Esophagus squamous epithelium (tissue), 5 donors: ENCODE measurements around the gene KIF1A. TPM values are rescaled to one million over a fixed set of nuclear protein-coding genes. Genes with fewer than 3 reads are reported as not detected.
"Not testable (repeated sequence)": the region's sequence is repeated elsewhere in the genome, so short reads cannot be mapped to it uniquely, and the experiment has no call there.

Experiments
- DNase-seq: peaks from one replicate; lab custom pipeline; 2025; lab: John Stamatoyannopoulos, UW
- H3K27ac ChIP-seq, 4 donors: fragments of 200-600 bp; sonication (generic); one replicate each; pipeline ENCODE4 v1.5.1; 2016 to 2019; ENCODE audit warnings: mild to moderate bottlenecking in 1 of 4
- H3K27me3 ChIP-seq, 4 donors: fragments of 200-600 bp; sonication (generic); 1 replicate in 3 of 4; 2 replicates in 1 of 4; pipeline versions ENCODE4 v1.5.1 to v1.6.0; 2017 to 2021; ENCODE audit warnings: antibody characterized with exemption in 1 of 4
- H3K36me3 ChIP-seq, 3 donors: fragments of 200-600 bp; sonication (generic); one replicate each; pipeline ENCODE4 v1.5.1; 2016 to 2019
- H3K4me1 ChIP-seq, 3 donors: fragments of 200-600 bp; sonication (generic); one replicate each; pipeline ENCODE4 v1.5.1; 2017 to 2019
- H3K4me3 ChIP-seq, 4 donors: fragments of 200-600 bp; sonication (generic); 1 replicate in 3 of 4; 2 replicates in 1 of 4; pipeline ENCODE4 v1.5.1; 2016 to 2019; ENCODE audit warnings: mild to moderate bottlenecking in 2 of 4, moderate library complexity in 1 of 4
- H3K9me3 ChIP-seq, 3 donors: fragments of 200-600 bp; sonication (generic); one replicate each; pipeline ENCODE4 v1.5.1; 2016 to 2019
- CTCF ChIP-seq, 6 experiments: fragments of 450-650 bp in 4 of 6; fragments of 200-600 bp in 2 of 6; sonication (generic) in 2 of 6; IDR thresholded peaks; one replicate each; pipeline ENCODE4 v1.5.1; 2016 to 2019; ENCODE audit warnings: antibody characterized with exemption in 6 of 6, mild to moderate bottlenecking in 4 of 6, moderate library complexity in 4 of 6
- POLR2A ChIP-seq, 4 donors: fragments of 450-650 bp; IDR thresholded peaks; one replicate each; pipeline ENCODE4 v1.6.1; 2017; ENCODE audit warnings: antibody characterized with exemption in 4 of 4, mild to moderate bottlenecking in 4 of 4, moderate library complexity in 3 of 4
- WGBS, 2 donors: methylation state at CpG; one replicate each; pipeline ENCODE4 v1.1.5; 2018; 5-methylcytosine and 5-hydroxymethylcytosine counted together
- intact Hi-C: fragments of 100-400 bp; cut with DNase I; formaldehyde crosslinking; loops from one replicate; pipeline ENCODE4 v1.15.0; 2022
- total RNA-seq, 4 donors: library from RNA; depleted of rRNA; stranded (reverse); fragments of >200 nt; gene quantifications; one replicate each; pipeline ENCODE4 v1.1.0, GENCODE V29; 2016
- donor health status: DM: yes; HTN: yes; CAD: no.

The KIF1A gene
- total RNA-seq, 4 donors from 2014 or later: 0.15 TPM; not detected in 3

DNA sequence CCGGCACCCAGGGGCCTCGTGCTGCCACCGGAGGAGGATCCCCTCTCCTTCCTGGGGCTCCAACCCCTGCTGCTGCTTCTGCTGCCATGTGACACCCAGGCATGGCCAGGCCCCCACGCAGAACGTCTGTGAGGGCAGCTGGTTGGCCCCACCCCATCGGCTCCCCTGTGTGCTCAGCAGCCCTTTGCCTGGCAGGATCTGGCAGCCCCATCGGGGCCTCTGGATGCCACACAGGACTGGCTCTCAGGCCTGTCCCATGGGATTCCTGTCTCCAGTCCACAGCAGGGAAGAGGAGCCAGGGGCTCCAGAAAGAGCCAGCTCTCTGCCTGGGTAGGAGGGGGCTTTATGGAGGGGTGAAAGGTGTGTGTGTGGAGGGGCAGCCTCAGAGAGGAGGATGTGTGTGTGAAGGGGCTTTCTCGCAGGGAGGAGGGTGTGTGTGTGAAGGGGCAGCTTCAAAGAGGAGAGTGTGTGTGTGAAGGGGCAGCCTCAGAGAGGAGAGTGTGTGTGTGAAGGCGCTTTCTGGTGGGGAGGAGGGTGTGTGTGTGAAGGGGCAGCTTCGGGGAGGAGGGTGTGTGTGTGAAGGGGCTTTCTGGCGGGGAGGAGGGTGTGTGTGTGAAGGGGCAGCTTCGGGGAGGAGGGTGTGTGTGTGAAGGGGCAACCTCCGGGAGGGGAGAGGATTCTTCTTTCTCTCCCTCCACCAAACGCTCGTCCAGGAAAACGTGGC, 145.4 kb downstream of the KIF1A start:
- H3K4me3 ChIP-seq, H3K27ac ChIP-seq, H3K36me3 ChIP-seq, intact Hi-C loops, H3K4me1 ChIP-seq, H3K9me3 ChIP-seq, DNase-seq: not testable (repeated sequence)
- WGBS, 2 donors: 8 to 33% methylated on average over 2 to 8 of the region's 16 CpGs
- peaks cover 0 to 53% (median 0%) of the 10 kb centered on the region in 4 donors for H3K27me3 ChIP-seq

DNA sequence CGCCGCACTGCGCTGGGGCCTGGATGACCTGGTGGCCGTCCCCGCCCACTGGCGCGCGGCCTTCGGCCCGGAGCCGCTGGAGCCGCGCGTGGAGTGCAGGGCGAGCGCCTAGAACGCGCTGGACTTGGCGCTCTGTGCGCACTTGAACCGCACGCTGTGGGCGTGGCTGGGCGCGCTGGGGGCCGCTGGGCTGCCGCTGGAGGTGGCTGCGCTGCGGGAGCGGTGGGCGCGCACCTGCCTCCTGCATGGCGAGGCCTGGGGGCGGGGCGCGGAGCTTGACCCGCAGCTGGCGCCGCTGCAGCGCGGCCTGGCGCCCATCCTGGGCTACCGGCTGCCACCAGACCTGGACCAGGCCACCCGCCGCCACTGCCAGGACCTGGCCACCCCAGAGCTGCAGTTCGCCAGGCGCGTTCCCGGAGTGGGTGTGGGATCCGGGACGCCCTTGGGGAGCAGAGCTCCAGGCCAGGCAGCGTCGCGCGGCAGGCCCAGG, 147.3 kb downstream of the KIF1A start:
- Histone ChIP-seq H3K9me3 (no peaks in the 10 kb centered on the region), H3K27ac (no peak overlapping the region), H3K4me1 (peaks cover 0 to 5% (median 0%) of the 10 kb centered on the region in 3 donors), H3K36me3 (no peaks in the 10 kb centered on the region), H3K27me3 (peaks cover 0 to 53% (median 0%) of the 10 kb centered on the region in 4 donors), H3K4me3 (no peak overlapping the region)
- DNase-seq: no peak
- TF ChIP-seq CTCF (IDR thresholded peaks at IDR 0.05): no peak
- TF ChIP-seq POLR2A (IDR thresholded peaks at IDR 0.05): no peak
- intact Hi-C loops: no loop called here
- WGBS, 2 donors: no CpG with 5 or more reads among the region's 55 CpGs

- Histone ChIP-seq H3K27me3 (peaks cover 0 to 56% (median 0%) of the 10 kb centered on the region in 4 donors), H3K36me3 (no peaks in the 10 kb centered on the region), H3K4me3 (no peak overlapping the region), H3K4me1 (peaks cover 0 to 5% (median 0%) of the 10 kb centered on the region in 3 donors), H3K9me3 (no peaks in the 10 kb centered on the region), H3K27ac (no peak overlapping the region)
- DNase-seq: no peak
- intact Hi-C loops: no loop called here
- TF ChIP-seq CTCF (IDR thresholded peaks at IDR 0.05): no peak
- TF ChIP-seq POLR2A (IDR thresholded peaks at IDR 0.05): no peak
- WGBS, 2 donors: 72 to 74% methylated on average over 18 to 21 of the region's 46 CpGs
Observed at GRCh38 chr2:240672076-240672700, 147.8 kb downstream of the KIF1A start.

DNA sequence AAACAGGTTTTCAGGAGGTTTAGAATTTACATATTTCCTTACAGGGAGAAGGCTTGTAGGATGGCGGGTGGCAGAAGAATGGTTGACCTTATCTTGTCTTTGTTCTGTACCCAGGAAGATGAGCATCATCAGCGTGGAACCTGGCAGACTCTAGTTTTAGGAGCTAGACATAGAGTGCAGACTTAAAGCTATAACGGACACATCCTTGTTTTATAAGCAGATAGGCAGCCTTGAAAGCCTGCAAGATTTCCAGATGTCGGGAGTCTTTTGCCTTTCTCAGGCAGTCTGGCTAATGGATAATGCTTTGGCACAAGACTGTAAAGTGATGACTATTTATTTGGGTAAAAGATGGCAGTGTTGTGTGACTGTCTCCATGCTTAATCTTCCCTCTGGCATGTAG, 149.1 kb downstream of the KIF1A start:
- H3K27ac ChIP-seq: no peak overlapping the region
- H3K4me3 ChIP-seq: no peak overlapping the region
- WGBS, 2 donors: 57 to 72% methylated on average over 4 of the region's 4 CpGs
- peaks cover 0 to 5% (median 0%) of the 10 kb centered on the region in 3 donors for H3K4me1 ChIP-seq
- peaks cover 0 to under 1% (median 0%) of the 10 kb centered on the region in 3 donors for H3K9me3 ChIP-seq
- TF ChIP-seq POLR2A (IDR thresholded peaks at IDR 0.05) (no peak), CTCF (IDR thresholded peaks at IDR 0.05) (no peak)
- H3K36me3 ChIP-seq: no peaks in the 10 kb centered on the region
- intact Hi-C loops: no loop called here
- no peak for DNase-seq
- peaks cover 0 to 67% (median 0%) of the 10 kb centered on the region in 4 donors for H3K27me3 ChIP-seq

- peaks cover 0 to 5% (median 0%) of the 10 kb centered on the region in 3 donors for H3K4me1 ChIP-seq
- H3K4me3 ChIP-seq: no peak overlapping the region
- H3K27ac ChIP-seq: no peak overlapping the region
- intact Hi-C loops: no loop called here
- 65 to 69% methylated on average over 7 of the region's 7 CpGs for WGBS, 2 donors
- H3K27me3 ChIP-seq: peaks cover 0 to 73% (median 0%) of the 10 kb centered on the region in 4 donors
- TF ChIP-seq CTCF (IDR thresholded peaks at IDR 0.05) (no peak), POLR2A (IDR thresholded peaks at IDR 0.05) (no peak)
- H3K36me3 ChIP-seq: no peaks in the 10 kb centered on the region
- no peak for DNase-seq
- H3K9me3 ChIP-seq: peaks cover 0 to 6% (median 0%) of the 10 kb centered on the region in 3 donors
Observed at GRCh38 chr2:240670402-240670801, 149.6 kb downstream of the KIF1A start.
